Measurements from ENCODE around the gene TBC1D7. TPM values are rescaled to one million over a fixed set of nuclear protein-coding genes. Genes with fewer than 3 reads are reported as not detected.
"Not testable (repeated sequence)": the region's sequence is repeated elsewhere in the genome, so short reads cannot be mapped to it uniquely, and the experiment has no call there.

Gene TBC1D7
- total RNA-seq, 2 donors from 2014 or later = 9.9 to 11.9 TPM

GRCh38 chr6:13331516-13332348 lies 3.4 kb upstream of the TBC1D7 start:
- DNase-seq (ENCODE audit: low spot score) = no peak
- intact Hi-C loops (cut with DNase I) = loop anchor here (5.0 to 10.0 kb wide), 2 partner anchors 417 to 419 kb away; no protein-coding TSS in a partner anchor

GRCh38 chr6:13328875-13329183 lies 492 bp upstream of the TBC1D7 start:
- intact Hi-C loops (cut with DNase I) = no loop called here
- DNase-seq (ENCODE audit: low spot score) = no peak

GRCh38 chr6:13327691-13328075 lies 654 bp downstream of the TBC1D7 start:
- DNase-seq (ENCODE audit: low spot score) = no peak
- intact Hi-C loops (cut with DNase I) = no loop called here

GRCh38 chr6:13326031-13326586 lies 2.2 kb downstream of the TBC1D7 start:
- intact Hi-C loops (cut with DNase I); DNase-seq (ENCODE audit: low spot score): not testable (repeated sequence)

GRCh38 chr6:13319891-13320564 lies 8.3 kb downstream of the TBC1D7 start:
- intact Hi-C loops (cut with DNase I) = no loop called here

GRCh38 chr6:13318821-13319220 lies 9.5 kb downstream of the TBC1D7 start:
- intact Hi-C loops (cut with DNase I) = no loop called here
- no peak for DNase-seq (ENCODE audit: low spot score)

More at GRCh38 chr6:13319891-13320564, 8.3 kb downstream of the TBC1D7 start:
- DNase-seq (ENCODE audit: low spot score) = no peak

GRCh38 chr6:13315896-13316295 lies 12.4 kb downstream of the TBC1D7 start:
- intact Hi-C loops (cut with DNase I) = no loop called here
- no peak for DNase-seq (ENCODE audit: low spot score)

GRCh38 chr6:13314806-13315205 lies 13.5 kb downstream of the TBC1D7 start:
- intact Hi-C loops (cut with DNase I) = no loop called here
- no peak for DNase-seq (ENCODE audit: low spot score)

- DNase-seq (ENCODE audit: low spot score) = no peak
Observed at GRCh38 chr6:13311155-13311554, 17.2 kb downstream of the TBC1D7 start.

GRCh38 chr6:13308332-13308731 lies 20.0 kb downstream of the TBC1D7 start:
- no peak for DNase-seq (ENCODE audit: low spot score)
- intact Hi-C loops (cut with DNase I) = no loop called here

More at GRCh38 chr6:13311155-13311554, 17.2 kb downstream of the TBC1D7 start:
- intact Hi-C loops (cut with DNase I) = no loop called here

GRCh38 chr6:13307508-13307995 lies 20.8 kb downstream of the TBC1D7 start:
- intact Hi-C loops (cut with DNase I) = no loop called here
- no peak for DNase-seq (ENCODE audit: low spot score)

GRCh38 chr6:13305791-13306190 lies 22.5 kb downstream of the TBC1D7 start:
- intact Hi-C loops (cut with DNase I) = no loop called here
- DNase-seq (ENCODE audit: low spot score) = no peak

GRCh38 chr6:13305288-13305687 lies 23.0 kb downstream of the TBC1D7 start:
- intact Hi-C loops (cut with DNase I) = no loop called here
- no peak for DNase-seq (ENCODE audit: low spot score)

GRCh38 chr6:13304580-13305260 lies 23.6 kb downstream of the TBC1D7 start:
- intact Hi-C loops (cut with DNase I) = no loop called here
- no peak for DNase-seq (ENCODE audit: low spot score)

GRCh38 chr6:13304101-13304500 lies 24.2 kb downstream of the TBC1D7 start:
- intact Hi-C loops (cut with DNase I) = no loop called here
- no peak for DNase-seq (ENCODE audit: low spot score)

- intact Hi-C loops (cut with DNase I) = no loop called here
- DNase-seq (ENCODE audit: low spot score) = peak; percentile 87
Observed at GRCh38 chr6:13303668-13304017, 24.7 kb downstream of the TBC1D7 start.

- DNase-seq (ENCODE audit: low spot score) = peak; percentile 90
- intact Hi-C loops (cut with DNase I) = no loop called here
Observed at GRCh38 chr6:13302751-13303667, 25.3 kb downstream of the TBC1D7 start.

- intact Hi-C loops (cut with DNase I) = no loop called here
Observed at GRCh38 chr6:13302291-13302690, 26.0 kb downstream of the TBC1D7 start.

More at GRCh38 chr6:13302291-13302690, 26.0 kb downstream of the TBC1D7 start:
- DNase-seq (ENCODE audit: low spot score) = no peak

Measured in posterior vena cava (tissue), 2 donors.